Measurements from ENCODE around the gene AANAT. TPM values are rescaled to one million over a fixed set of nuclear protein-coding genes. Genes with fewer than 3 reads are reported as not detected.

The AANAT gene
- total and polyA plus RNA-seq, 2 donors, result 0.14 TPM; not detected in 1

- Histone ChIP-seq H3K9me3 (ENCODE audit: control insufficient read depth in 2 of 2, insufficient read depth in 1 of 2, low read length in 1 of 2) (peaks cover 0 to 3% of the 10 kb centered on the region in 2 donors), H3K27me3 (ENCODE audit: control insufficient read depth in 2 of 2, insufficient read depth in 1 of 2, low read length in 1 of 2) (no peaks in the 10 kb centered on the region), H3K36me3 (ENCODE audit: control insufficient read depth in 2 of 2, insufficient read depth in 2 of 2, low read length in 1 of 2) (no peaks in the 10 kb centered on the region), H3K4me3 (ENCODE audit: low read length in 2 of 2) (no peak overlapping the region), H3K4me1 (ENCODE audit: control insufficient read depth in 2 of 2, insufficient read depth in 2 of 2, low read length in 2 of 2) (no peaks in the 10 kb centered on the region), H3K27ac (ENCODE audit: low read depth in 1 of 2, low read length in 1 of 2) (no peak overlapping the region)
- no peak for DNase-seq (ENCODE audit: low read depth in 6 of 9, low spot score in 9 of 9)
- 99% methylated on average over 11 of the region's 11 CpGs for WGBS
Measured at GRCh38 chr17:76472726-76473125, 5.3 kb downstream of the AANAT start.

GRCh38 chr17:76473541-76473985 lies 6.2 kb downstream of the AANAT start:
- H3K9me3 ChIP-seq (ENCODE audit: control insufficient read depth in 2 of 2, insufficient read depth in 1 of 2, low read length in 1 of 2), result peaks cover 0 to 3% of the 10 kb centered on the region in 2 donors
- no peaks in the 10 kb centered on the region for H3K27me3 ChIP-seq (ENCODE audit: control insufficient read depth in 2 of 2, insufficient read depth in 1 of 2, low read length in 1 of 2)
- 93% methylated on average over 18 of the region's 18 CpGs for WGBS
- no peak for DNase-seq (ENCODE audit: low read depth in 6 of 9, low spot score in 9 of 9)
- peaks cover 0 to 2% of the 10 kb centered on the region in 2 donors for H3K36me3 ChIP-seq (ENCODE audit: control insufficient read depth in 2 of 2, insufficient read depth in 2 of 2, low read length in 1 of 2)
- no peak overlapping the region for H3K27ac ChIP-seq (ENCODE audit: low read depth in 1 of 2, low read length in 1 of 2)
- H3K4me1 ChIP-seq (ENCODE audit: control insufficient read depth in 2 of 2, insufficient read depth in 2 of 2, low read length in 2 of 2), result no peaks in the 10 kb centered on the region
- H3K4me3 ChIP-seq (ENCODE audit: low read length in 2 of 2), result no peak overlapping the region

- H3K9me3 ChIP-seq (ENCODE audit: control insufficient read depth in 2 of 2, insufficient read depth in 1 of 2, low read length in 1 of 2), result peaks cover 0 to 3% of the 10 kb centered on the region in 2 donors
- H3K4me1 ChIP-seq (ENCODE audit: control insufficient read depth in 2 of 2, insufficient read depth in 2 of 2, low read length in 2 of 2), result no peaks in the 10 kb centered on the region
- H3K27me3 ChIP-seq (ENCODE audit: control insufficient read depth in 2 of 2, insufficient read depth in 1 of 2, low read length in 1 of 2), result no peaks in the 10 kb centered on the region
- peaks cover 0 to 2% of the 10 kb centered on the region in 2 donors for H3K36me3 ChIP-seq (ENCODE audit: control insufficient read depth in 2 of 2, insufficient read depth in 2 of 2, low read length in 1 of 2)
- DNase-seq (ENCODE audit: low read depth in 6 of 9, low spot score in 9 of 9), result no peak
- H3K4me3 ChIP-seq (ENCODE audit: low read length in 2 of 2), result no peak overlapping the region
- 97% methylated on average over 14 of the region's 14 CpGs for WGBS
- H3K27ac ChIP-seq (ENCODE audit: low read depth in 1 of 2, low read length in 1 of 2), result no peak overlapping the region
Measured at GRCh38 chr17:76474238-76474637, 6.8 kb downstream of the AANAT start.

GRCh38 chr17:76474894-76475293 lies 7.5 kb downstream of the AANAT start:
- H3K9me3 ChIP-seq (ENCODE audit: control insufficient read depth in 2 of 2, insufficient read depth in 1 of 2, low read length in 1 of 2), result peaks cover 0 to 3% of the 10 kb centered on the region in 2 donors
- H3K27me3 ChIP-seq (ENCODE audit: control insufficient read depth in 2 of 2, insufficient read depth in 1 of 2, low read length in 1 of 2), result no peaks in the 10 kb centered on the region
- H3K36me3 ChIP-seq (ENCODE audit: control insufficient read depth in 2 of 2, insufficient read depth in 2 of 2, low read length in 1 of 2), result peaks cover 0 to 2% of the 10 kb centered on the region in 2 donors
- H3K27ac ChIP-seq (ENCODE audit: low read depth in 1 of 2, low read length in 1 of 2), result no peak overlapping the region
- H3K4me3 ChIP-seq (ENCODE audit: low read length in 2 of 2), result no peak overlapping the region
- no peak for DNase-seq (ENCODE audit: low read depth in 6 of 9, low spot score in 9 of 9)
- H3K4me1 ChIP-seq (ENCODE audit: control insufficient read depth in 2 of 2, insufficient read depth in 2 of 2, low read length in 2 of 2), result no peaks in the 10 kb centered on the region
- WGBS, result 98% methylated on average over 15 of the region's 15 CpGs

GRCh38 chr17:76475302-76475701 lies 7.9 kb downstream of the AANAT start:
- peaks cover 0 to 2% of the 10 kb centered on the region in 2 donors for H3K36me3 ChIP-seq (ENCODE audit: control insufficient read depth in 2 of 2, insufficient read depth in 2 of 2, low read length in 1 of 2)
- peaks cover 0 to 2% of the 10 kb centered on the region in 2 donors for H3K4me1 ChIP-seq (ENCODE audit: control insufficient read depth in 2 of 2, insufficient read depth in 2 of 2, low read length in 2 of 2)
- no peak for DNase-seq (ENCODE audit: low read depth in 6 of 9, low spot score in 9 of 9)
- no peaks in the 10 kb centered on the region for H3K27me3 ChIP-seq (ENCODE audit: control insufficient read depth in 2 of 2, insufficient read depth in 1 of 2, low read length in 1 of 2)
- no peak overlapping the region for H3K27ac ChIP-seq (ENCODE audit: low read depth in 1 of 2, low read length in 1 of 2)
- peaks cover 0 to 3% of the 10 kb centered on the region in 2 donors for H3K9me3 ChIP-seq (ENCODE audit: control insufficient read depth in 2 of 2, insufficient read depth in 1 of 2, low read length in 1 of 2)
- H3K4me3 ChIP-seq (ENCODE audit: low read length in 2 of 2), result no peak overlapping the region
- WGBS, result 99% methylated on average over 6 of the region's 6 CpGs

- Histone ChIP-seq H3K36me3 (ENCODE audit: control insufficient read depth in 2 of 2, insufficient read depth in 2 of 2, low read length in 1 of 2) (peaks cover 0 to 2% of the 10 kb centered on the region in 2 donors), H3K4me3 (ENCODE audit: low read length in 2 of 2) (no peak overlapping the region), H3K4me1 (ENCODE audit: control insufficient read depth in 2 of 2, insufficient read depth in 2 of 2, low read length in 2 of 2) (peaks cover 7 to 15% of the 10 kb centered on the region in 2 donors), H3K27me3 (ENCODE audit: control insufficient read depth in 2 of 2, insufficient read depth in 1 of 2, low read length in 1 of 2) (no peaks in the 10 kb centered on the region), H3K9me3 (ENCODE audit: control insufficient read depth in 2 of 2, insufficient read depth in 1 of 2, low read length in 1 of 2) (peaks cover 0 to 3% of the 10 kb centered on the region in 2 donors), H3K27ac (ENCODE audit: low read depth in 1 of 2, low read length in 1 of 2) (no peak overlapping the region)
- no peak for DNase-seq (ENCODE audit: low read depth in 6 of 9, low spot score in 9 of 9)
- 98% methylated on average over 20 of the region's 20 CpGs for WGBS
Measured at GRCh38 chr17:76476736-76477135, 9.3 kb downstream of the AANAT start.

GRCh38 chr17:76477576-76477975 lies 10.2 kb downstream of the AANAT start:
- H3K4me3 ChIP-seq (ENCODE audit: low read length in 2 of 2), result no peak overlapping the region
- DNase-seq (ENCODE audit: low read depth in 6 of 9, low spot score in 9 of 9), result no peak
- H3K27me3 ChIP-seq (ENCODE audit: control insufficient read depth in 2 of 2, insufficient read depth in 1 of 2, low read length in 1 of 2), result no peaks in the 10 kb centered on the region
- WGBS, result 95% methylated on average over 15 of the region's 15 CpGs
- peaks cover 0 to 2% of the 10 kb centered on the region in 2 donors for H3K36me3 ChIP-seq (ENCODE audit: control insufficient read depth in 2 of 2, insufficient read depth in 2 of 2, low read length in 1 of 2)
- H3K27ac ChIP-seq (ENCODE audit: low read depth in 1 of 2, low read length in 1 of 2), result no peak overlapping the region
- H3K9me3 ChIP-seq (ENCODE audit: control insufficient read depth in 2 of 2, insufficient read depth in 1 of 2, low read length in 1 of 2), result peaks cover 0 to 3% of the 10 kb centered on the region in 2 donors
- H3K4me1 ChIP-seq (ENCODE audit: control insufficient read depth in 2 of 2, insufficient read depth in 2 of 2, low read length in 2 of 2), result peaks cover 7 to 15% of the 10 kb centered on the region in 2 donors

- H3K4me1 ChIP-seq (ENCODE audit: control insufficient read depth in 2 of 2, insufficient read depth in 2 of 2, low read length in 2 of 2), result peaks cover 7 to 15% of the 10 kb centered on the region in 2 donors
- H3K27ac ChIP-seq (ENCODE audit: low read depth in 1 of 2, low read length in 1 of 2), result no peak overlapping the region
- WGBS, result 96% methylated on average over 10 of the region's 10 CpGs
- DNase-seq (ENCODE audit: low read depth in 6 of 9, low spot score in 9 of 9), result no peak
- no peak overlapping the region for H3K4me3 ChIP-seq (ENCODE audit: low read length in 2 of 2)
- peaks cover 0 to 3% of the 10 kb centered on the region in 2 donors for H3K9me3 ChIP-seq (ENCODE audit: control insufficient read depth in 2 of 2, insufficient read depth in 1 of 2, low read length in 1 of 2)
- H3K27me3 ChIP-seq (ENCODE audit: control insufficient read depth in 2 of 2, insufficient read depth in 1 of 2, low read length in 1 of 2), result no peaks in the 10 kb centered on the region
- H3K36me3 ChIP-seq (ENCODE audit: control insufficient read depth in 2 of 2, insufficient read depth in 2 of 2, low read length in 1 of 2), result peaks cover 0 to 2% of the 10 kb centered on the region in 2 donors
Measured at GRCh38 chr17:76478097-76478496, 10.7 kb downstream of the AANAT start.

- Histone ChIP-seq H3K4me1 (ENCODE audit: control insufficient read depth in 2 of 2, insufficient read depth in 2 of 2, low read length in 2 of 2) (peaks cover 7 to 15% of the 10 kb centered on the region in 2 donors), H3K4me3 (ENCODE audit: low read length in 2 of 2) (no peak overlapping the region), H3K9me3 (ENCODE audit: control insufficient read depth in 2 of 2, insufficient read depth in 1 of 2, low read length in 1 of 2) (peaks cover 0 to 3% of the 10 kb centered on the region in 2 donors), H3K27ac (ENCODE audit: low read depth in 1 of 2, low read length in 1 of 2) (no peak overlapping the region), H3K27me3 (ENCODE audit: control insufficient read depth in 2 of 2, insufficient read depth in 1 of 2, low read length in 1 of 2) (no peaks in the 10 kb centered on the region), H3K36me3 (ENCODE audit: control insufficient read depth in 2 of 2, insufficient read depth in 2 of 2, low read length in 1 of 2) (peaks cover 0 to 2% of the 10 kb centered on the region in 2 donors)
- no peak for DNase-seq (ENCODE audit: low read depth in 6 of 9, low spot score in 9 of 9)
- WGBS, result 95% methylated on average over 37 of the region's 37 CpGs
Measured at GRCh38 chr17:76478730-76479514, 11.5 kb downstream of the AANAT start.
